HG03060 (cell line): Measurements from ENCODE around the gene GFPT2.

Source experiments
- ATAC-seq: cut with Tn5 transposase; IDR thresholded peaks from one replicate; pipeline ENCODE4 v1.9.1; 2021; ENCODE audit warnings: low read depth, moderate number of reproducible peaks; ENCODE audit not compliant: unreplicated experiment

The GFPT2 gene

DNA sequence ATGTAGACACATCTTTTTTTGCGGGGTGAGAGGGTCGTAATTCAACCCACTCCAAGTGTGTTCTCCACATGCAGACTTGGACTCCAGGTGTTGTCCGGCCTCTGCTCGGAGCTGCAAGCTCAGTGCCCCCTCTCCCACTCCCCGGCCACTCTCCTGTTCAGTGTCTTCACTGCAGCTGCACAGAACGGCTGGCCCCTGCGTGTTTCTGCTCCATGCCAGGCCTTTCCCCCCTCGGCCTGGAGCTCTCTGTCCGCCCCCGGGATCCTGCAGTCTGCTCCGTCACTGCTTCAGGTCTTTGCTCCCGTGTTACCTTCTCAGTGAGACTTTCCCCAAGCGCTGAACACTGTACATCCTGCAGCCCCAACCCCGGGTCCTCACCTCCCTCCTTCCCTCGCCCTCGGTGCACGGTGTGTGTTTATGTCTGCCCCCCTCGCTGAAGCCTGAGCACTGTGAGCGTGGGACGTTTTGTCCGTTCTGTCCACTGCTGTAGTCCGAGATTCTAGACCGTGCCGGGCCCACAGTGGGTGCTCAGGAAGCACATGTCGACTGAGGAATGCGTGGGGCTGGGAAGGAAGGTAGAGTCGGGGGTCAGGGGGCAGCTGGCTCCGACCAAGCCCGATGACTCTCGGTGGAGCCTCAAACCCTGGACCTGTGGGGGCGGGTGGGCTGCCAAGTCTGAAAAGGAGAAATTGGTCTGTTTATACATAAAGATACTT lies 26.4 kb upstream of the GFPT2 start:
- ATAC-seq = no peak

DNA sequence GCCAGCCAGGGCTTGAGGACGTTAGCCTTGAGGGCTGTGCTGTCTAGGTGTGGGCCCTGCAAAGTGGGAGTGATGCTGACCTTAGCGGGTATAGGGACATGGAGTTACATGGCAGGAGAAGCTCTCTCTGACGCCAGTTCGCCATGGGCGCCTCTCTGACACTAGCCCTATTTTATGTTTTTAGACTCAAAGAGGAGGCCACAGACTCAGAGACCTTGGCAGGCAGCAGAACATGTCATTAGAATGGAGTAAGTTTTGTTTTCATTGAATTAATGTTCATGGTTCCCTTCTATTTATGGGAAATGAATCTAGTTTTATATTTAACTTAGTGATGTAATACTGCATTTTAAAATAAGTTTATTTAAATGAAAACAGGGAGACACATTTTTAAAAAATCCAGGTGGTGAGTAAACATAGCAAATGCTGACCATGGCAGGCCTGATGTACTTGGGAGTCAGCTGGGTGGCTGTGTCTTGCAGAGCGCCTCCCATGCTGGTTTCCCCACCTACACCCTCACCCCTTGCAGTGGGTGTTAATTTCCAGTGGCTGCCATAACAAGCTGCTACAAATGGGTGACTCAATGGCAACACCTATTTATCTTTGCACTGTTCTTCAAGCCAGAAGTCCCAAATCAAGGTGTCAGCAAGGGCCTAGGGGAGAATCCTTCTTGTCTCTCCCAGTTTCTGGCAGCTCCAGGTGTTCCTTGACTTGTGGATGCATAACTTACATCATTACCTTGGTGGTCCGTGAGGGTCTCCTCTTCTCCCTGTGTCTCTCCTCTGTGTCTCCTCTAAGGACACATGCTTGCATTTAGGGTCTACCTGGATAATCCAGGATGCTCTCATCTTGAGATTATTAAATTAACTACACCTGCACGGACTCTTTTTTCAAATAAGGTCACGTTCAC lies 25.6 kb upstream of the GFPT2 start:
- no peak for ATAC-seq

DNA sequence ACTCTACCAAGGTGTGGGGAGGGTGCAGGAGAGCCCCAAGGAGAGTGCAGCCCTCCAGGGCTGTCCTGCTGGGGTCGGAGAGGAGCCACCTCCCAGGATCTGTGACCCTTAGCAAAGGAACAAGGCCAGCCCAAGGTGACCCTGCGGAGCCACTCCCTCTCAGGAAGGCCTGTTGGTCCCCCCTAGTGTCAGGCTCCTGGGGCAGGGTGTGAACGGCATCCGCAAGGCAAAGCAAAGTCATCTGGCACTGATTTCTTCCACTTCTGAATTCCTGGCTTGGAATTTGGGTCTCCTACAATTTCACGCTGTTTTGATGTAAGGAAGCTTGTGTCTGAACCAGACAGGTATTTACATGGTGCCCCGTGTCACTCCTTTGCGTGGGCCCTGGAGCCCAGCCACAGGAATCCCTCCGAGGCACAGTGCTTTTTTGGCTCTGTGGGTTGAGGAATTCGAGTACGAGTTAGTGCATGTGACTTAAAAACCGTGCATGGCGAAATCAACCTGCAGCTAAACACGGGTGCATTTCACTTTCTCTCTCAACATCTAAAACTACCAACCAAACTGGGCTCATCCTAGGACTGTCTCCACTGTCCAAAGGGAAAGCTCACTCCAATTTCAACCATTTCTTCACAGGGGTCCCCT lies 24.5 kb upstream of the GFPT2 start:
- no peak for ATAC-seq

DNA sequence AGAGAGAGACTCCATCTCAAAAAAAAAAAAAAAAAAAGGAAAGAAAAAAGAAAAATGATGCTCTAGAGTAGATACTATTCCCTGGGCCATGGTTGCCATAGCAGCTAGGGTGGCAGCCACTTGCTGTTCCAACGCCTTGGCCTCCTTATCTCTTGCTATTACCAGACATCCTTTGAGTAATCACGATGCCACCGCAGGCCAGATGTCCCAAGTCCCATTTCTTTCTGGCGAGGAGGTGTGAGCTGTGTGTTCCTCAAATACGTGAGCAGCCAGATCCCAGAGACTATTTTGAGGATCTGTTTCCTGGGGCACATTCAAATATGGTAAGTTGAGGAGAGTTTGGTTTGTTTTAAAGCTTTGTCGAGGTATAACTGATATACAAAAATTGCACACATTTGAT lies 23.4 kb upstream of the GFPT2 start:
- no peak for ATAC-seq

DNA sequence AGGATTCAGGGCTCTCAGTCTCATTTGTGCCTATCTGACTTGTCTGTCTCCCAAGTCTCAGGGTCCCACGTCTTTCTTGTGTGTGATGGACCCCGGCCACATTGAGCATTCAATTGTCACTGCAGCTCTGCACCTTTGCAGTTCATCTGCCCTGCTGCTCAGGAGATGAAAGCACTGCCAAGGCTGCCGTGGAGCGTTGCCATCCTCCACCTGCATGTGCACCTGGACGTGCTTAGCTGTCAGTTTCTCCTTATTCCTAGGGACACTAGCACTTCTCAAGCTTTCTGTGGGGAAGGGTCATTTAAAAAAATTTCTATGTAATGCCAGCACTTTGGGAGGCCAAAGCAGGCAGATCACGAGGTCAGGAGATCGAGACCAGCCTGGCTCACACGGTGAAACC lies 22.8 kb upstream of the GFPT2 start:
- ATAC-seq = no peak

DNA sequence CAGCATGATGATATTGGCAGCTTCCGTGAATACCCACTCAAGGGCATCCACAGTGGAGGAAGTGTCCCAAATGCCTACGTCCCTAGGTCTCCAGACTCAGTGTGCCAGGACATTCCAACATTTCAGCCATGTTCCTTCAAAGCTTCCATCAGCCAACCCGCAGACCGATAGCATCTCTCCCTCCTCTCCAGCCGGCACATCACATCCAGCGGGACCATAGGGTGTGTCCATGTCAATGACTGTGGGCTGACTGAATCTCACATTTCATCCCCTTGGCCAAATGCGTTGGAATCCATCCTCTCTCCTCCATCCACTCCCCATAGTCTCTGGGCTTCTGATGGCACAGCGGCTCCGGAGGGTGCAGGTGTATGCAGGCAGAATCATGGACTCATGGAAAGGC lies 22.2 kb upstream of the GFPT2 start:
- ATAC-seq = no peak

DNA sequence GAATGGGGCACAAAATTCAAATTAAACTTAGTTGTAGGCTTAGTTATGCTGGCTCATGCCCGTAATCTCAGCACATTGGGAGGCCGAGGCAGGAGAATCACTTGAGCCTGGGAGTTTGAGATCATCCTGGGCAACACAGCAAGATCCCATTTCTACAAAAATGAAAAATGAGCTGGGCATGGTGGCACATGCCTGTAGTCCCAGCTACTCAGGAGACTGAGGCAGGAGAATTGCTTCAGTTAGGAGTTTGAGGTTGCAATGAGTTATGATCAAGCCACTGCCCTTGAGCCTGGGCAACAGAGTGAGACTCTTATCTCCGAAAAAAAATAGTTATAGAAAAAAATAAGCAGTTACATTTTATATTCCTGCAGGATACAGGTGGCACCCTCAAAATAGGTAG lies 20.7 kb upstream of the GFPT2 start:
- no peak for ATAC-seq

DNA sequence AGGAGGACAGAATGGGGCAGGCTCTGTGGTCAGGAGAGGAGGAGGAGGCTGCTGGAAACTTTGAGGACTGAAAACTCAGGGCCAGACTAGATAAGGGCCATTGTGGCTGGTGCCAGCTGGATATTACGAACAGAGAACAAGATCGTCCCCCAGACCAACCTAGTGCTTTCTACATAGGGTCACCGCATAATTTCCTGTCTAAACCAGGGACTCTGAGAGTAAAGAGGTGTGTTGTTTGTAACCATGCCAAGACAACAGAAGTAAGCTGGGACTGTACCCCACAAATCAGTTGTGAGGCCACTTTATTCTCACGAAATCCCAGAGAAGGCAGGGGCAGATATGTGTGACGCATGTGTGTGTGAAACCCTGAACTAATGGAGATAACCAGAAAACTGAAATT lies 20.3 kb upstream of the GFPT2 start:
- ATAC-seq = no peak

DNA sequence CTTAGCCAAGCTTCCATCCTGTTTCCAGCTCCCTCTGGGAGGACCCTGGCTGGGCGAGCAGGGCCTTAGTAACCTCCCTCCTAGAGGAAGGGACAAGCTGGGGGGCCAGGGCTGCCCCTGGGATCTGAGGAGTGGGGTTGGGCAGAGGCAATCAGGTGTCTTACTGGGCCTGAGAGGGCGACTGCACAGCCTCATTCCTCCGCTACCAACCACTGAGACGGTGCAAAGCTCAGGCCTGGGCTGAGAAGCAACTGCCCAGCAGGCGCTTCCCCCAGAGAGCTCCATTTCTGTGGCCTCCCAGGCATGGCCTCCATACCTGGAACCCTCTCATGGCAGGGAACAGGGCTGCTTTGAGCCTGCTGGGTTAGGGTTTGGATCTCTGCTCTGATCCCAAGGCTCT lies 18.8 kb upstream of the GFPT2 start:
- ATAC-seq = no peak

DNA sequence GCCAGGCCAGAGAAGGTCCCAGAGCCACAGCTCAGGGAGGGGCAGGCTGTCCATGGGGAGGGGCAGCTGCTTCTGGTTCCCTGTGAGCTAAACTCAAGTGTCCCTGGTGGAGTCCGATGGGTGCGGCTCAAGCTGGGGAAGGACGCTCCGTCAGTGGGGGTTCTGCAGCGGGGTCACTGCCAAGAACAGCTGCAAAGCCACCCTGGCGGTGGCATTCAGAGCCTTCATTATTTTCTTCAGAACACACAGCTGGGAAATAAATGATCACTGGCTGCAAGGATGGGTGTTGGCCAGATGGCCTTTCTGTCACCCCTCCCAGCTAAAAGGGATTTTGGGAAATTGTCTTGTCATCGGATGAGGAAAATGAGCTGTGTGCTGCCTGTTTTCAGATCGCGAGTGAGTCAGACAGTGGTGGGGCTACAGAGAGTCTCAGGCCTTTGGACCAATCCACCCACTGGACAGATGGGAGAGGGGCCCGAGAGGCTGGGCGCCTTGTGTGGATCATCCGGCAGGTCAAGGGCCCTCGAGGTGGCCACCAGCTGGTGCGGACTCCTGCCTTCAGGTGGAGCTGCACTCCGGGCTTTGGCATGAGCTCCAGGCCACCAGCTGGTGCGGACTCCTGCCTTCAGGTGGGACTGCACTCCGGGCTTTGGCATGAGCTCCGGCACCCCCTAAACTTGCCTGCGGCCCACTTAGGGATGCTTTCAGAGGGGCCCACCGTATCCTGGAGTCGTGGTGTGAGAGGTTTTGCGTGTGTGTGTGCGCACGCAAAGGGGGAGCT lies 17.9 kb upstream of the GFPT2 start:
- ATAC-seq = no peak

DNA sequence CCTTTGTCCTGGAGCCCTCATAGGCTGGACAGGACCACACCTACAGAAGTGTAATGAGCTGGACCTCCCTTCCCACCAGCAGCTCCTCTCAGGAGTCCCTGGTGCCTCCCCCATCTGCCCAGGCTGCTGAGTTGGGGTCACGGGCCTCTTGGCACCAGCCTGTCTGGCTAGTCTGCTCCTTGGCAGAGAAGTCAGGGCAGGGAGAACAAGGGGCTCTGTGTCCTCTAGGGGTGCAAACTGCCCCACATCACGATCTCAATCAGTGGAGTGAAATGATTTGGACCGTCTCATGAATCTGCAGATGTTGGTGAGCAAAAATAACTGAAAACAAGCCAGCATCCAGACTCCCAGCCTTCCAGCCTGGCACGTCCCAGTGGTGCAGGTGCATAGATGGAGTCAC lies 14.9 kb upstream of the GFPT2 start:
- ATAC-seq = no peak

DNA sequence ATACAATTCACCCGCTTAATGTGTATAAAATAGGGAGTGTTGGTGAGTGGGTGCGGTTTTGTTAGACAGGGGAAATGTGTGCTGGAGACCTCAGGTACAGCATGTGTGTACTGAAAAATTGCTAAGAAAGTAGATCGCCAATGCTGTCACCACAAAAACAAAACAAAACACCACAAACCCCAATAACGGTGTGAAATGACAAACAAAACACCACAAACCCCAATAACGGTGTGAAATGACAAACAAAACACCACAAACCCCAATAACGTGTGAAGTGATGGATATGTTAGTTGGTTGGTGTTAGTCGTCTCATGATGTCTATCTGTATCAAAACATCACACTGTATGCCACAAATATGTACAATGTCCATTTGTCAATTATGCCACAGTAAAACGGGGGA lies 14.2 kb upstream of the GFPT2 start:
- ATAC-seq = no peak

DNA sequence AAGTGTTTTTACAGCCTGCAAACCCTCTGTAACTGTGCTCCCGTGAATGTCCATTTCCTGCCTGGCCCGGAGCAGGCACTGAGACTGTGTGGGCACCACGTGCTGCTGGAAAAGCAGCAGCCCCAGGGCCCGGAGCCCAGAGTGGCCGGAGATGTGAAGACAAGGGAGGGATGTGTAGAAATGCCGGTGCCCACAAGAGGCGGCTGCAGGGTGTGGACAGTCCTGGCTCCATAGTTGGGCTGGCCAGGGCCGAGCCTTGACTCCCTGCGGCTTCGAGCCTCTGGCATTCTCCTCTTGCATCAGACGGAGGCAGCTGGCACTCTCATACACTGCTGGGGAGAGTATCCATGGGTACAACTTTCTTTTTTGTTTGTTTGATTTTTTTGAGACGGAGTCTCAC lies 13.2 kb upstream of the GFPT2 start:
- ATAC-seq = no peak

DNA sequence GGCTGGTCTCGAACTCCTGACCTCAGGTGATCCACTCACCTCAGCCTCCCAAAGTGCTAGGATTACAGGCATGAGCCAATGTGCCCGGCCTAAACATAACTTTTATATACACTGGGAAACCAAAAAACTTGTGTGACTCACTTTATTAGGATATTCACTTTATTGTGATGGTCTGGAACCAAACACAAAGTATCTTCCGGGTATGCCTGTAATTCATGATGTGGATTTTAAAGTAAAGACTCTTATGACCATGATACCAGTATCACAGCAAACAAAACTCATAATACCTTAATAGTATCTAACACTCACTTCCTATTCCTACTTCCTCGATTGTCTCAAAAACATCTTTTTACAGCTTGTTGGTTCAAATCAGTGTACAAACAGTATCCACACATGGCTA lies 12.7 kb upstream of the GFPT2 start:
- ATAC-seq = no peak

DNA sequence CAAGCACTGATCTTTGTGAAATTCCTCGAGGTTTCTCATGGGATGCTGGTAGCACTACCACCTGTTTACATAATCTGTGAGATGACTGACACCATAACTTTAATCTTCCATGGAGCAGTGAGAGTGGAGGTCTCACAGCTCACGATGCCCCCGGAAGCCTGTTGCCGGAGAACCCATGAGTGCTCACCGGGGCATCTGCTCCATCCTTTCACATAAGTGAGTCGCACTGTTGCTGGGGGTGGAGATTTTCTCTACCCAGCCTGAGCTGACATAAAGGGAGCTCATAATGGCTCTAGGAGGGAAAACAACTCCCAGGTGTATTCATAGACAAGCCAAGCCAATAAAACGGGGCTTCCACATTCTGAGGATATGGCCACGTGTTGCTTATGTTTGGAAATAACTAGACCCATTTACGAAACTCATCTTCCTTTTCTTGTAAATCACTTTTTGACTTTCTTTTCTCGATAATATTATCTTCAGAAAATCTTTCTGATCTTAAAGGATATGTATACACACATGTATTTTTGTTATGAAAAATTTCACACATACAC lies 11.2 kb upstream of the GFPT2 start:
- no peak for ATAC-seq

DNA sequence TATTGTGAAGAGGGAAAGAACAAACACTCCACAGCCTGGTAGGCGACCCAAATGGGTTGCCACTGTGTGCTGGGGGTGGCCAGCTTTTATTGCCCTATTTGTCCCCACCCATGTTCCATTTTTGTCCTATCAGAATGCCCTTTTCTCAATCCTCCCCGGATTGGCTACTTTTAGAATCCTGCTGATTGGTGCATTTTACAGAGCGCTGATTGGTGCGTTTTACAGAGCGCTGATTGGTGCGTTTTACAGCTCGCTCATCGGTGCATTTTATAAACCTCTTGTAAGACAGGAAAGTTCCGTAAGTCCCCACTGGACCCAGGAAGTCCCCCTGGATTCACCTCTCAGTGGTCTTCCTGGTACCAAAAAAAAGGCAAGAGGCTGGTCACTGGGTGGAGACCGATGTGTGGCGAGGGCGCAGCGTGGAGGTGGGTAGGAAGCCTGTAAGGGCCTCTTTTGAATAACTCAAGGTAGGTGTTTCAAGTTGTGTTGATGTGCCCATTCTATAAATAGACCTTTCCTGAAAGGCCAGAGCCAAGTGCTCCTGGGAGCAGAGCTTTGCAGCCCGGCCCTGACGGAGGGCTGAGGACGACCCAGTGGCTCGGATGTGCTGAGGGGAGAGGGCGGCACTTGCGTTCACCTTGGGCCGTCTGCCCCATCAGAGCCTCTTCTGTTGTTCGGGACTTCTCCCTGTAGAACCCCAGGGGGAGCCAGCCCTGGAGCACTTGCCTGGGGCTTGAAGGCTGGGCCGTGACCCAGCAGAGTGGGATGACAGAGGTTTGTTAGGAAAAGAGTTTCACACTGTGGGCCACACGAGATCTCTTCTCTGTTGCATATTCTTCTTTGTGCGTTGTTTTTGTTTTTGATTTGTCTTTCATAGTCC lies 7.2 kb upstream of the GFPT2 start:
- ATAC-seq = no peak

DNA sequence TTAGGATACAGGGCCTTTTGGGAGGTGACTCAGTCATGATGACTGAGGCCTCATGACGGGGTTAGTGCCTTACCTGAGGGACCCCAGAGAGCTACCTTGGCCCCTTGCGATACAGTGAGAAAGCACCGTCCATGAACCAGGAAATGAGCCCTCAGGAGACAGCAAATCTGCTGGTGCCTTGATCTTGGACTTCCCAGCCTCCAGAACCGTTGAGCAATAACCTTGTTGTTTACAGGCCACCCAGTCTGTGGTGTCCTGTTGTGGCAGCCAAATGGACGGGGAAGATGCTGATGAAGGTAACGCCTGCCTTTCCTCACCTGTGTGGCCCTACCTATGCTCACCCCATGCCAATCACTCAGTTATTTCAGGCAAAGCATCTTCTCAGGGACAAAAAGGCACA lies 5.6 kb upstream of the GFPT2 start:
- ATAC-seq = no peak

DNA sequence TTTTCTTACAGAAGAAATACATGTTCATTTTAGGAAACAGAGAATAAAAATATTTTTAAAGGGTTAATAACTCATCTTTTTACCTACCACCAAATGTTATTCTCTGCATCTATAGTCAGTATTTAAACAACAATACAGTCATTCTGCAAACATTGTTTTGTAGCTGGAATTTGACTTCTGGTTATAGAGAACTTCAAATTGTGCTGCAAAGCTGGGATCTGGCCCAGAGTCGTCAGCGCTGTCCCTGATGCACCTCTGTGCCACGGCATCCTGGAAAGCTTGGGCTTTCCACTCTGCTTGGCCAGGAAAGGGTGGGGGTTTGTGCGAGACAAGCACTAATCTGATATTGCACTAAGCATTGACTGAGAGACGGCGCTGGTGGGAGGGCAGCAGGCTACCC lies 5.0 kb upstream of the GFPT2 start:
- ATAC-seq = no peak

DNA sequence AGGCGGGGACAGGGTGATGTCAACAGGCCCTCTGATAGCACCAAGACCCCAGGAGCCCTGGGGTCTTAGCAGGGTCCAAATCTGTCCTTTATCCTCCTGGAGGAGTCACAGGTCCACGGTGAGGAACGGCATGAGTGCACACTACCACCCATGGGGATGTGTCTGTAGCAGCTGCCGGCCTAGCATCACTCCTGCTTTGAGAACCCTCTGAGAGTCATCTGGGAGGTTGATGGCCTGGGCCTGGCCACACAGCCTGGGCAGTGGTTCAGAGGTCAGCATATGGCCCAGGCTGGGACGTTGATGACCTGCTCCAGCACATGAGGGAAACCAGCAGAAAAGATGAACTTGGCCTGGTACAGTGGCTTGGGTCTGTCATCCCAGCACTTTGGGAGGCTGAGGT lies 1.8 kb upstream of the GFPT2 start:
- no peak for ATAC-seq
